C1 segment of cervical spinal cord (tissue), 14 donors: Measurements from ENCODE around the gene SKAP2.
A peak's percentile ranks its signal among the peaks of the same experiment; 100 is the strongest.

Source experiments
- DNase-seq, 14 donors: peaks; one replicate each; lab custom pipeline; 2025; lab: John Stamatoyannopoulos, UW

SKAP2 gene, protein sequence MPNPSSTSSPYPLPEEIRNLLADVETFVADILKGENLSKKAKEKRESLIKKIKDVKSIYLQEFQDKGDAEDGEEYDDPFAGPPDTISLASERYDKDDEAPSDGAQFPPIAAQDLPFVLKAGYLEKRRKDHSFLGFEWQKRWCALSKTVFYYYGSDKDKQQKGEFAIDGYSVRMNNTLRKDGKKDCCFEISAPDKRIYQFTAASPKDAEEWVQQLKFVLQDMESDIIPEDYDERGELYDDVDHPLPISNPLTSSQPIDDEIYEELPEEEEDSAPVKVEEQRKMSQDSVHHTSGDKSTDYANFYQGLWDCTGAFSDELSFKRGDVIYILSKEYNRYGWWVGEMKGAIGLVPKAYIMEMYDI

DNA sequence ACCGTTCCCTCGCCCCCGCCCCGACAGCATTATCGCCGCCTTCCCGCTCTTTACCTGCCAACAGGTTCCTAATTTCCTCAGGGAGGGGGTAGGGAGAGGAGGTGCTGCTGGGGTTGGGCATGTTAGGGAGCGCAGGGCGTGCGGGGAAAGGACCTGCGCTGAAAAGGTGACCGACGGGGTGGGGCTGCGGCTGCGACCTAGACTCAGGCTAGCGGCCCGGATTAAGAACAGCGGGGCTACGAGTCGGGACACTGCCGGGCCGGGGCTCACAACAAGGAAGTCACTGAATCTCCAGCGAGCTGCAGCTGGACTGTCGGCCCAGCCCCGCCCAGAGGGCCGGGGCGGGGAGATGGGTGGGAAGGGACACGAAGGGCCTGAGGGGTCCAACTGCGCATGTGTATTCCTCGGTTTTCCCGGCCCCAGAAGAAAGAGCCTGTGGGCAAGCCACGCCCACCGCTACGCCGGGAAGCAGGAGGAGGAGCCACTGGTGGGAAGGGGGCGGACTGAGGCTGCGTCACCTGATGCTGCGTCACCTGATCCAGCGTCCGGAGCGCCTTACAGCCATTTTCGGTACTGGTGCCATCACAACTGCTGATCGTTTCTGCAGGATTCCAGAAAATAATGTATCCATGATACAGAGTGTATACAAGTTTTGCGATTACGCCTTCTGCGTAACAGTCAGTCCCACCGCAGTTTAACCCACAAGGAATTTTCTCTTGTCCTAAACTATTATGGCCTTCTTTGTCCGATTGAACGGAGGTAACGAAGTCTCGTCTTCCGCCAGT is at the start of gene SKAP2:
SKAP2 (minus strand) TSS at position 282 of the 785 bp plus-strand sequence; CDS start at position 121, 161 bp downstream.
- peak; percentile 77 to 100 (median 98) for DNase-seq

DNA sequence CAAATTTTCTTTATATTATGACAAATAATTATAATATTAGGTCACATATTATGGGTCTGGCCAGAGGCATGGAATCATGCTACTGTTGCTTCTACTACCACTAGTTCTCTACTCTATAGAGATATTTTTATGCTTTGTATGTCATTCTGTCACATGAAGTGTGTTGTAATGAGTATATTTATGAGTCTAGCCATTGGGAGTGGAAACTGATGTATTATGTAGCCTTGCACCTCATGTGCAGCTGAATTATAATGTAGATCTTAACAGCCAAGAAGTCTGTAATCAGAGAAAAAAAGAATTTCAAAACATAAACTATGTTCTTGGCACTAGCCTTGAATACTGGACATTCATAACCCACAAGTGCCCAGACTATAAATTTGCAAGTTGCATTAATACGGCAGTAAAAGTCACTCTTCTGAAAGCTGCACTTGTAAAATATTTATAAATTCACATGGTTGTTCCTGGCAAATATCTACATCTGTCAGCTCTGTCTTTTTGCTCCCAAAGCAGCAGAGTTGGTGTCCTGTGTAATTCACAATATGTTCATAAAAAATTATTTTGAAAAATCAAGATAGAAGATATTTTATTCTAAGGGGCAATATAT is 48.6 kb upstream of the SKAP2 start:
- no peak for DNase-seq

DNA sequence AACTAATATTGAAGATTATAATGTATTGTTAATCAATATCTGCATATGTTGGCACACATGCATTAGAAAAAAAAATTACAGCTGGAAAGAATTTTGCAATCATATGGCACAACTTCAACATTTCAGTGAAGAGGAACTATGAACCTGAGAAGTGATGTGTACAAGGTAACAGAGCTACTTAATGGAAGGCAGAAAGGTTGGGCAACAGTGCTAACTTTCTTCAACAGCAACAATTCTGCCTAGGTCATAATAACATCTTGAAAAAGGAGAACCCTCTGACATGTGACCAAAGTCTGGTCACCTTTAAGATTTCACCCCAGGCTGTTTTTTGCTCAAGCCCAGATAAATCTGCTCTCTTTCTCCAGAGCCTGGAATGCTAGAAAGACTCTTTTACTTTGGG is 47.9 kb upstream of the SKAP2 start:
- no peak for DNase-seq

DNA sequence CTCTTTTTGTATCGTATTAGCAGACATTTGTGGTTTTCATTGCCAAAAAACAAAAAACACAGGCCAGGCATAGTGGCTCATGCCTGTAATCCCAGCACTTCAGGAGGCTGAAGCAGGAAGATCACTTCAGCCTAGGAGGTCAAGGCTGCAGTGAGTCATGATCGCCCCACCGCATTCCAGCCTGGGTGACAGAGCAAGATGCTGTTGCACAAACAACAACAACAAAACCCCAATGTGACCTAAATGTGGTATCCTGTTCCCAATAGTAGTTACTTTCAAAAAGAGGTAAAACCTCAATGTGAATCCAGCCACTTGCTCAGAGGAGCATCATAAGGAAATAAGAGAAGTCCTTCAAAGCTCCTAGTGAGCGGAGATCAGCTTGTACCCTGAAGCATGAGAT is 45.8 kb upstream of the SKAP2 start:
- no peak for DNase-seq

DNA sequence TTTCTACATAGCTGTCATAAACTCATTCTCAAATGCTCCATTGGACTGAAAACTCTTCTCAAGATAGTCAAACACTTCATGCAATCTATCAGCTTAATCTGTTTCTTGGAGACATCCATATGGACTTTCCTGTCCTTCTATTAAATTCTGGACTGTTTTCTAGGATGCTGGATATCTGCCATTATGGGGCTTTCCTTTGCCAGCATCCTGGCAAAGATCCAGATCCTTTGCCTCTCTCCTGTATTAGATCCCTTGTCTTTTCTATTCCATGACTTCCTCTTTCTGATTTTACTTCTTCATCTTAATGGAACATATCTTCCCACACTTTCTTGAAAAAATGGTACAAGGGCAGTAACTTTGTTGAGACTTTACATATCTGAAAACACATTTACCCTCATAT is 35.9 kb upstream of the SKAP2 start:
- DNase-seq = no peak

DNA sequence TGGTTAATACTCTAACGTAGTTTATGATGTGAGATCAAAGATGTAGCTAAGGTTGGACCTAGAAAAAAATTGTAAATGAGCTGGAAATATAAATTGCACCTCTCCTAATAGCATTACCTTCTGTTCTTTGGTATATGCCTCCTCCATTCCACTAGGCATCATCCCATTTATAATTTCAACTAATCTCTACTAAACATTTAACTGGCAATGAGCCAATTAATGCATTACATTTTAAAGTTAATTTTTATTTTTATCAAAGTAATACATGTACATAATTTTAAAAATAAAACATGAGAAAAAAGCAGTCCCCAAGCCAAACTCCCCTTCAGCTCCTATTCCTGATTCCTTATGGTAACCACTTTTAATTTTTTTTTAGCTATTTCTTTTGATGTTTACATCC is 35.1 kb upstream of the SKAP2 start:
- no peak for DNase-seq

DNA sequence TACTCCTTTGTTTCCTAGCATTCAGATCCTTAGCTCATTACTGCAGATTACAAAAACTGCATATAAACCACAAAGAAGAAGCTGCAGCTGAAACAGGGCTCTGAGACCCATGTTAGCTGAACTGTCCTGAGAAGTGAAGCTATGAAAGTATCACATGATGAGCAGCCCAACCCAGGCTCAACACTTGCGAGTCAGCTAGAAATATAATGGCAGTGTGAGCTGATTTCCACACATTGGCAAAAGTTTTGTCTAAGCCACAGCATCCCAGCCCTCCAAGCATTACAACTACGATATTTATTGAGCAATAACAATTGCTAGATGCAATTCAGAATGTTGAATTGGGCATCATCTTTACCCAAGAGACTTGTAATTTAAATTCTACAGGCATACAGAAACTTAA is 34.5 kb upstream of the SKAP2 start:
- no peak for DNase-seq

DNA sequence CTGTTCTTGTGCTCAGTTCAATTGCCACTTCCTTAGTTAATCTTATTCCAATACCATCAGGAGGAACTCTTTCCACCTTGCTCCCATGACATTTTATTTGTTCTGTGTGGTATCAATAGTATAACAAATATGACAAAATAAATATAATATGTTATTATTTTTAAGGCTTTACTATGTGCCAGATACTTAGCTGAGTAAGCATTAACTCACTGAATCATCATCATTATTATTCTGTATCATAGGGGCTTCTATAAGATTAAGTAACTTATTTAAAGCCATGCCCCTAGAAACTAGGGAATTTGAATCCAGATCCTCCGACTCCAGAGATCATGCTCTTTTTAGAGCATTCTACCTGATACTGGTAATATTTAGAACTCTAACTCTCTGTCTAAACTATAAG is 33.5 kb upstream of the SKAP2 start:
- DNase-seq = no peak

DNA sequence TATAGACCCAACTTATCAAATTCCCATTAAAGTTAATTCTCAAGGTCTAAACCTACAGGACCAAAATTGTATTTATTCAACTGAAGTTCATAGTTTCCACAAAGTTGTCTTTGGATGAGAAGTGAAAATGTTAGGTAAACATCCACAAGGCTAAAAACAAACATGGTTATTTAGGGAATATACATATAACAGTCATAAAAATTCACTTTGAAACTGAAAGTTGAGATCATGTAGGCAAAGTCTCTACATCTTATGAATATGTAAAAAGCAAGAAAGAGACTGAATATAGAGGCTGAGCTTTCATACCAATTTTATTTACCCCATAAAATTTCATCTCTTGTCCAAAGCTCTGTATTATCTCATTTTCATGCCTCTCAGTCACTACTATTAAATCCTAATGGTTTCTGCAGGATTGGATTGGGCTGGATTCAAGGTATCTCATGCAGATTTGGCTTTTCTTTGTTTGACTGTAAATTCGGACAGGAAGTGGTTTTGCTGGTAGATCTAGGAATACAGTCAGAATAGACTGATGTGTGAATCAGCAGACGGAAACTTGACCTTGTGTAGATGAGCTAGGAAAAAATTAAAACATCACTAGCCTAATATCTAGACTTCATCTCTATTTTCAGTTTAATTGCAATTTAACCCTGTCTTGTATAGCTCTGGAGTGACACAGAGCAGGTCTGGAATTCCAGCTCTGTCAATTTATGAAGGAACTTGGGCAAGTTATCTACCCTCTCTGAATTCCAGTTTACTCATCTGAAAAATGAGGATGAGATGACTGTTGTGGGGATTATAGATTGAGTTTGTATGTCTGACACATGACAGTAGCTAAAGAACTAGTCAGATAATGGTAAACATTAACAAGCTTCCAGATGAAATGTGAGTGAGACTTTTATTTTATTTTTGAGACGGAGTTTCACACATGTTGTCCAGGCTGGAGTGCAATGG is 27.3 kb upstream of the SKAP2 start:
- DNase-seq = no peak

DNA sequence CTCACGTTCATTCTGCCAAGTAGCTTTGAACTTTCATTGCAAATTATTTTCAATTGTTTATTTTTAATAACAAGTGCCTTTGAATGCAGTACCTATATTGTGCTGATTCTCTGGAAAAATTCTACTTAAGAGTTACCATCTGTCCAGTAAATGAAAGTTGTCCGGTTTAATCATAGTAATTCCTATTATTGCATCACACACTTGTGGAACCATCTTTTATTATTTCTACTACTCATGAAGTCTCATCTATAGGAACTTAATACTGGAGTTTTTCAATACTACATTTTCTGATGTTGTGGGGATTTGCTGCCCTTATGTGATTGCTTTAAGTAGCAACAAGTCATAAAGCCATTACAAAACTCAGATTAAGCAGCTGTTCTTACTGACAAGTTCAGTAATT is 16.5 kb upstream of the SKAP2 start:
- DNase-seq = no peak

DNA sequence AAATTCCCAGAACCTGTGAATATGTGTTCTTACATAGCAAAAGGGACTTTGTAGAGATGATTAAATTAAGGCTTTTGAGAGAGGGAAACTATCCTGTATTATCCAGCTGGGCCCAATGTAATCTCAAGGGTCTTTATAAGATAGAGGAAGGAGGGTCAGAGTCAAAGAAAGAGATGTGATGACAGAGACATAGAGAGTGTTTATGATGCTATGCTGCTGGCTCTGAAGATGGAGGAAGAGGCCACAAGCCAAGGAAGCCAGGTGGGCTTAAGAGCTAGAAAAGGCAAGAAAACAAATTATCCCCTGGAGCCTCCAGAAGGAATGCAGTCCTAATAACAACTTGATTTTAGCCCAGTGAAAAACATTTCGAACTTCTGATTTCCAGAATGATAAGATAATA is 15.3 kb upstream of the SKAP2 start:
- DNase-seq = no peak

DNA sequence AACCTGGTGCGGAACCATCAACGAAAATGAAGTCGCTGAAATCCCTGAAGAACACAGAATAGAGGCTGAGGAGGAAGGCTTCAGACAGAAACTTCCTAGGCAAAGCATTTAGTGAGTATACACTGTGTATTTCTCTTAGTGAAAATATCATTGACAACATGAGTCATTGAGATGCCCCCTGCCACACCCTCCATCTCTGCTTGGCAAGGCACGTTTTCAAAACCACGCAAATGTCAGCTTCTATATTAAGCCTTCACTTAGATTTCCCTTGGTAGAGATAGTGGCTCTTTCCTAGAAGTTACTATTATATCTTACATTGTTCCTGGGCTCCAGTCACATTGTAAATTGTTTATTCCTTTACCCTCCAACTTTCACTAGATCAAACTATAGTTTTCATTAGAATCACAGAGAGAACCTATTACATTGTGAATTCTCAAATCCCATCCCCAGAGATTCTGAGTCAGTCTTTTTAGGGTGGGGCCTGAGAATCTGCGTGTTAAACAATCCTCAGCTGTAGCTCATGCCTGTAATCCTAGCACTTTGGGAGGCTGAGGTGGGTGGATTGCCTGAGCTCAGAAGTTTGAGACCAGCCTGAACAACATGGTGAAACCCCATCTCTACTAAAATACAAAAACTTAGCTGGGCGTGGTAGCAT is 4.6 kb upstream of the SKAP2 start:
- no peak for DNase-seq

DNA sequence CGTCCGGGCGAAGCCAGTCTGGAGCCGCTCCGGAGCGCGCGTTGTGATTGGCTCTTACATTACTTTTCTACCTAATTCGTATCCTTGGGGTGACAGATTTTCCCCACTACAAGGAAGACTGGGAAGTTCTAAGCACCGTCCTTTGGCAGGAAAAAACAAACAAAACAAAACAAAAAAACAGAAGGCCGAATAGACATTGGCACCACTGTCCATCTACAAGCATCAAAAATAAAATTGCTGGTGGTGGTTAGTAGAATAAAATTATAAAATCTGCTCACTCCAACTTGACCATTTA is 651 bp upstream of the SKAP2 start:
- DNase-seq = no peak

DNA sequence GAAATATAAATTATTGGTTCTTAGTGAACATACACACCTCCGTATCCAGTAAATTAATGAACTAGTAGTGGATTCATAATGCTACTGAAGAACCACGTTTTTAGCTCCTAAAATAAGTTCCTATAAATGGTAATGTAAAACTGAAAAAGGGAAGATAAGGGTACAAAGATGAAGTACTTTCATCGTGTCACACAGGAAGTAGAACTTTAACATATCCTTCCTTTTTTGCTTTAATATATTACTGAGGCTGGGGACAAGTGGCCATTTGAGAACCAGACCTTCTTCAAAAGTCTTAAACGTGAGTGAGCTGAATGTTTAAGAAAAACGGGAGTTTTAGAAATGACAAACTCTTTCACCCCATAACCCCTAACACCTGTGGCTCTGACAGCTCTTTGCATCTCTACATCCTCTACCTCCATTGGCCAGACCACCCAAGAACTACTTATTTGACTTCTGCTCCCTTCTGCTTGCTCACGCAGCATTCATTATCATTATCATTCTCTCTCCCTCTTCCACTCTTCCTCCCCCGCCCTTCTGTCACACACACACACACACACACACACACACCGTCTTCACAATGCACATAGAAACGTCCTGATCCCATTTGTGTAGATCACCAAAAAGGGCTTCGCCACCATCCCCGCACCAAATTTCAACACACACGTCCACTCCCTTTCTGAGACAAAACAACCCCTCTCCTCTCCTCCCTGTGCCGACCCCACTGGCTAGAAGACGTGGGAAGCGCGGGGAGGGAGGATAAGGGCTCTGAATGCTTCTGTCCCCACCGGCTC is 677 bp downstream of the SKAP2 start:
- DNase-seq = peak in 4 of 14 donors; percentile 31 to 75 (median 49)

DNA sequence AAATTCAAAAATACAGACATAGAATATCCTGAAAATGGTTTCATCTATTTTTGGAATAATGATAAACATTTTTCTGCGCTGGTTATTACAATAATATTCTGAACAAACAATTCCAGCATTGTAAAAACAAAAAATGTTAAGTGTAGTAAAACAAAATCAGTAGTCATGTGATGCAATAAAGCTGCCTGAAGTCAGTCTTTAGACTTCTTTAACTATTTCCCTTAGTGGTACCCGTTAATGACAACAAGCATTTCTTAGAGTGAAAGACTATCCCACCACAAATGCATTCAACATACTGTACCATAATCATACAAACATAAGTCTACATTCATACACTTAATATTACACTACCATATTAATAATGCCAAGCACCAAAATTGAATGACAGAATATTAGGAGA is 1.6 kb downstream of the SKAP2 start:
- no peak for DNase-seq

DNA sequence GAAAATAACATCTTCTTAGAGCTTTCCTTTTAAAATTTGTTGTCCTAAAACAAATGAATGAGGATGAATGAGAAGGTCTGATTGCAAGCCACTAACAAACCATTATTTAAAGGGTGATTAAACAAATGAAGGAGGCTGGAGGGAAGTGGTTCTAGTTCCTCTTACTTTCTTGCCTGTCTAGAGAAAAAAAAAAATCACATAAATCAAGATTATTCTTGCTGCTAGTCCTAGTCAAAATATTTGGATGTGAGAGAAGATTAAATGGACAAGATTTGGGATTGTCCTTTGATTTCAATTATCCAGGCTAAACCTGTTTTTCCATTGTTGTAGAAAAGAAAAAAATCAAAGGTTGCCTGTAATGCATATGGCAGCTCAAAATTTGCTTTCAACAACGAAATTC is 3.3 kb downstream of the SKAP2 start:
- DNase-seq = no peak

DNA sequence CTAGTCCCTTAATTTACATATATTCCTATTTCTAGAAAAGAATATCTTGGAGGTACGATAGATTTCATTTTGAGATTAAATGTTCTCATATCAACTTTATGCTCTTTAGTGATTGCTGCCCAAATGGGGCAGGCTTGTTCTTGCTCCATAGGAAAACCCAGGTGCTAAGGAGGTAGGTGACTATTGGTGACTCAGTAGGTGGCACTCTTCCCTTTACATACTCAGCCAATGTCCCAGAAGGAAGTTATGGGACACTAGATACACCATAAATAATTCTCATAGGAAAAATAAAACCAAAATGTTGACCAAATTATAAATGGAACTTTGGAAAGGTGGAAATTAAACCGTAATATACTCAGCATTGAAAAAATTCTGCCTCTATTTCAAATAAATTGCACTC is 4.0 kb downstream of the SKAP2 start:
- DNase-seq = no peak

DNA sequence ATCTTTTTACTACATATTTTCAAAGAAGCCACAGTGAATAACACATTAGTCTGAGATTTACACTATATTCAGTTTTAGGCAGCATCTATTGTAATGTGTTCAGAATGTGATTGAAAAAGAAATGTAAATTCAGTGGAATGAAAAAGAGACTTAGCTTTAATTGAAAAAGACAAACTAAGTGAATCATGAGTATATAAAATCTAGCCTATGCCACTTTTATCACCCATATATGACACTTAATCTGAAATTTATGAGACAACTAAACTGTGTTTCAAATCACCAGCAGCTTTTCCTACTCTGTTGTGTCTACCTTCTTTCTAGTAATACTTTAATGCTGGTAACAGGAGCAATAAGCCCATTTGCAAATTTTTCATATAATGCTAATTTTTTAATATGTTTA is 4.7 kb downstream of the SKAP2 start:
- DNase-seq = no peak

DNA sequence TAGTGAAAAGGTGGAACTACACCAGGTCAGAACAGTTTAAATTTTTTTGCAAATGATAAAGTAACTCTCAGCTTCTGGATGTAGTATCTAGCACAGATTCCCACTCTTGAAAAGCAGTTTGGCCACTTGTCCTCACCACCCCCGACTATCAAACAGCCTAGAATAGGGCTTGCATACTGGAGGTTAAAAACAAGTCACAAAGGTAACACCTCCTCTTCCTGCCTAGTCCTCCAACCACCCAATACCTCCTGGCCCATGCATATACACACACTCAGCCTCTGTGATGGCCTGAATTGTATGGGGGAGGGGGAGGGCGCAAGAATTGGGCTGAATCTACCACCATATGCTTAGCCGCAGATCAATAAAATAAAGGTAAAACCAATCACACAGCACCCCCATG is 5.7 kb downstream of the SKAP2 start:
- peak in 1 of 14 donors; percentile 11 for DNase-seq

DNA sequence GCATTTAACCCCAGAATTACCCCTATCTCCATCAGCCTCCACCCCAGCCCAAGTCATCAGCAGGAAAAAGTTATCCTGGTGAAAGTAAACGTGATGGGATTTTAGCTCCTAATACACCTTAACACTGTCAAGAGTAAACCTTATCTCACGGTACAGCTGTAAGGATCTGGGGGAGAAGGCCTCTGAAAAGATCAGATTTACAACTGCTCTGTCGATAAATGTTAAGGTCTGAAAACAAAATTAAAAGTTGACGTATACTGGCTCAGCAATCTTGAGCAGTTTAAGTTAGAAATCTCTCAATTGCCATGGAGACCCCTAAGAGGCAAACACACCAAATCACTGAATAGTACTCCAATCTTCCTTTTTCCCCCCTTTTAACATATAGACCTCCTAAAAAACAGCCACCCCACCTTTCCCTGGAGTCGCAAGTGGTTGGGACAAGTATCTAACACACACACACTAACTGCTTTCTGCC is 6.1 kb downstream of the SKAP2 start:
- no peak for DNase-seq
